GM19238 (cell line): ENCODE measurements around the gene PSMB1.
A peak's percentile ranks its signal among the peaks of the same experiment; 100 is the strongest.

ENCODE experiments used
- DNase-seq: peaks from one replicate; pipeline ENCODE4 v3.0.0; 2011; ENCODE audit warnings: low spot score; ENCODE audit not compliant: insufficient read length

The PSMB1 gene

GRCh38 chr6:170552765-170553533 lies at the start of gene PSMB1:
PSMB1 (minus strand) TSS chr6:170553307; CDS start chr6:170553242, 65 bp downstream.
- peak; percentile 46 for DNase-seq

- no peak for DNase-seq
Observed at GRCh38 chr6:170597278-170597677, 44.2 kb upstream of the PSMB1 start.

GRCh38 chr6:170596426-170596825 lies 43.3 kb upstream of the PSMB1 start:
- no peak for DNase-seq

- no peak for DNase-seq
Observed at GRCh38 chr6:170590725-170591124, 37.6 kb upstream of the PSMB1 start.

- no peak for DNase-seq
Observed at GRCh38 chr6:170584954-170585498, 31.9 kb upstream of the PSMB1 start.

GRCh38 chr6:170584181-170584953 lies 31.3 kb upstream of the PSMB1 start, which contains the start of gene PDCD2:
PDCD2 (minus strand) TSS chr6:170584637; CDS start chr6:170584581, 56 bp downstream.
- DNase-seq = peak; percentile 95

GRCh38 chr6:170583756-170584180 lies 30.7 kb upstream of the PSMB1 start:
- DNase-seq = no peak

- DNase-seq = no peak
Observed at GRCh38 chr6:170578909-170579308, 25.8 kb upstream of the PSMB1 start.

- no peak for DNase-seq
Observed at GRCh38 chr6:170575250-170575649, 22.1 kb upstream of the PSMB1 start.

GRCh38 chr6:170572704-170573466 lies 19.8 kb upstream of the PSMB1 start:
- no peak for DNase-seq

- DNase-seq = no peak
Observed at GRCh38 chr6:170564936-170565530, 11.9 kb upstream of the PSMB1 start.

- DNase-seq = no peak
Observed at GRCh38 chr6:170561555-170561954, 8.4 kb upstream of the PSMB1 start.

- DNase-seq = no peak
Observed at GRCh38 chr6:170555305-170555704, 2.2 kb upstream of the PSMB1 start.

- no peak for DNase-seq
Observed at GRCh38 chr6:170554796-170555137, 1.7 kb upstream of the PSMB1 start.

GRCh38 chr6:170554013-170554795 lies 1.1 kb upstream of the PSMB1 start, which contains the start of gene TBP:
TBP (plus strand) TSS chr6:170554369; CDS start chr6:170557030, 2,661 bp downstream.
- peak; percentile 65 for DNase-seq

- no peak for DNase-seq
Observed at GRCh38 chr6:170553534-170554012, 466 bp upstream of the PSMB1 start.

GRCh38 chr6:170545405-170545804 lies 7.7 kb downstream of the PSMB1 start:
- DNase-seq = no peak

GRCh38 chr6:170542031-170542719 lies 10.9 kb downstream of the PSMB1 start:
- DNase-seq = no peak

- no peak for DNase-seq
Observed at GRCh38 chr6:170537329-170537728, 15.8 kb downstream of the PSMB1 start.
